ENCODE results near the gene OR10AD1. TPM values are rescaled to one million over a fixed set of nuclear protein-coding genes. Genes with fewer than 3 reads are reported as not detected.

OR10AD1 gene
- total RNA-seq, 6 experiments from 2014 or later, result not detected

DNA sequence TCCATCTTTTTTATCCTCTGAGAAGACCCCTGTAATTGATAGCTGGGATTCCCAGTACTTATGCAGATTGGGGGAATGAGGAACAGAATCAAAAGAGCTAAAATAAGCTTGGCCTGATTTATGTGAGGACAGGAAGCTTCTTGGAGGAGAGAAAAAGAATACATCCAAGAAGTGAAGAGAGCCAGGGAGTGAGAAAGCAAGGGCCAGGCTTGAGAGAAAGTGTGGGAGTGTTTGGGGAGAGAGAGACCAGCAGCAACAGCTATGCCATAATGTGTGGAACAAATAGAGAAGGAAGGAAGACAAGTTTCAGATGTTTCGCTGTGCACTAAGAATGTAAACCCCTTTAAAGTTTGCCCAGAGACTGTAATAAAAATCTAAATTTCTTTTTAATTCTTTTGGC lies 23.6 kb downstream of the OR10AD1 start:
- WGBS (ENCODE audit: insufficient coverage, low coverage, low lambda C conversion rate, missing lambda C conversion rate), result 82% methylated on average over 1 of the region's 1 CpG
- Histone ChIP-seq H3K9me3 (no peaks in the 10 kb centered on the region), H3K4me1 (peaks cover 0 to 12% (median 0%) of the 10 kb centered on the region in 4 donors), H3K4me3 (no peak overlapping the region), H3K36me3 (no peaks in the 10 kb centered on the region), H3K27ac (no peak overlapping the region), H3K27me3 (peaks cover 0 to 10% of the 10 kb centered on the region in 2 donors)
- TF ChIP-seq, protein P1, sequence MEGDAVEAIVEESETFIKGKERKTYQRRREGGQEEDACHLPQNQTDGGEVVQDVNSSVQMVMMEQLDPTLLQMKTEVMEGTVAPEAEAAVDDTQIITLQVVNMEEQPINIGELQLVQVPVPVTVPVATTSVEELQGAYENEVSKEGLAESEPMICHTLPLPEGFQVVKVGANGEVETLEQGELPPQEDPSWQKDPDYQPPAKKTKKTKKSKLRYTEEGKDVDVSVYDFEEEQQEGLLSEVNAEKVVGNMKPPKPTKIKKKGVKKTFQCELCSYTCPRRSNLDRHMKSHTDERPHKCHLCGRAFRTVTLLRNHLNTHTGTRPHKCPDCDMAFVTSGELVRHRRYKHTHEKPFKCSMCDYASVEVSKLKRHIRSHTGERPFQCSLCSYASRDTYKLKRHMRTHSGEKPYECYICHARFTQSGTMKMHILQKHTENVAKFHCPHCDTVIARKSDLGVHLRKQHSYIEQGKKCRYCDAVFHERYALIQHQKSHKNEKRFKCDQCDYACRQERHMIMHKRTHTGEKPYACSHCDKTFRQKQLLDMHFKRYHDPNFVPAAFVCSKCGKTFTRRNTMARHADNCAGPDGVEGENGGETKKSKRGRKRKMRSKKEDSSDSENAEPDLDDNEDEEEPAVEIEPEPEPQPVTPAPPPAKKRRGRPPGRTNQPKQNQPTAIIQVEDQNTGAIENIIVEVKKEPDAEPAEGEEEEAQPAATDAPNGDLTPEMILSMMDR (IDR thresholded peaks at IDR 0.05), result no peak
- TF ChIP-seq POLR2A (IDR thresholded peaks at IDR 0.05), result no peak
- DNase-seq (no peak), ATAC-seq (no peak)
- intact Hi-C loops (cut with DNase I), result no loop called here

DNA sequence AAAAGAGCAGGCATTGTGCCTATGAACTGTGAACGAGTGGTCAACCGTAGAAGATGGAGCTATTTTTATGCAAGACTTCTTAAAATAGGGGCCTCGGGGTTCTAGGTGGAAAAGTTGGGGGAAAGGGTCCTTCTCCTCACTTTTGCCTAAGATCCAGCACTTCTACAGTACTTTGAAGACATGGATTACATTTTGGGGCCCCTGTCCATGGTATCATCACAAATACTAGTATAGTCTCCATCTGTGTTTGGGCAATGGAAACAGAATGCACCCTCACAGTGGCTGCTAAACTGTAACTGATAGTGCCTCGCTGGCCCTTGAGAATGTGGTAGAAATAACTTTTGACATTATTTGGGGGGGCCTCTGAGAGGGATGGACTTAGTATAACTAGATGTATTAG lies 25.1 kb downstream of the OR10AD1 start:
- intact Hi-C loops (cut with DNase I), result no loop called here
- 27% methylated on average over 4 of the region's 4 CpGs for WGBS (ENCODE audit: insufficient coverage, low coverage, low lambda C conversion rate, missing lambda C conversion rate)

DNA sequence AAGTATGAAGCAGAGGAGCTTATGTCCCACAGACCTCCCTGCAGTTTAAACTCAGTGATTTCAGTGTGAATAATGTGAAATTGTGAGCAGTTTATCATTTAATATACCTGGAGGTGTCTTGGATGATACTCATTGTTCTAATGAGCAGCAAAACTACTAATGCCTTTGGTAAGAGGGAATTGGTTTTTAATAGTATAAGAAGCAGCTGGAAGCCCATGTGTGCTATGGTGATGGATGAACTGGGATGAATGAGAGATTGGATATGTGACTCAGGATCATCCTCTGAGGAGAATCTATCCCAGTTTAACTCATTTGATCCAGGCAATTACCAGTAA lies 26.7 kb downstream of the OR10AD1 start:
- Histone ChIP-seq H3K36me3 (no peaks in the 10 kb centered on the region), H3K9me3 (no peaks in the 10 kb centered on the region), H3K27me3 (no peaks in the 10 kb centered on the region), H3K4me3 (no peak overlapping the region), H3K4me1 (no peaks in the 10 kb centered on the region), H3K27ac (no peak overlapping the region)
- DNase-seq (no peak), ATAC-seq (no peak)
- TF ChIP-seq, protein P1 (IDR thresholded peaks at IDR 0.05), result no peak
- TF ChIP-seq POLR2A (IDR thresholded peaks at IDR 0.05), result no peak
- intact Hi-C loops (cut with DNase I), result no loop called here

More for the DNA sequence above, 25.1 kb downstream of the OR10AD1 start:
- no peaks in the 10 kb centered on the region for H3K36me3 ChIP-seq
- H3K4me3 ChIP-seq, result no peak overlapping the region
- ATAC-seq (no peak), DNase-seq (no peak)
- H3K27me3 ChIP-seq, result no peaks in the 10 kb centered on the region
- H3K27ac ChIP-seq, result no peak overlapping the region
- peaks cover 0 to 5% (median 0%) of the 10 kb centered on the region in 4 donors for H3K4me1 ChIP-seq
- no peaks in the 10 kb centered on the region for H3K9me3 ChIP-seq
- TF ChIP-seq, protein P1 (IDR thresholded peaks at IDR 0.05), result no peak
- no peak for TF ChIP-seq POLR2A (IDR thresholded peaks at IDR 0.05)

DNA sequence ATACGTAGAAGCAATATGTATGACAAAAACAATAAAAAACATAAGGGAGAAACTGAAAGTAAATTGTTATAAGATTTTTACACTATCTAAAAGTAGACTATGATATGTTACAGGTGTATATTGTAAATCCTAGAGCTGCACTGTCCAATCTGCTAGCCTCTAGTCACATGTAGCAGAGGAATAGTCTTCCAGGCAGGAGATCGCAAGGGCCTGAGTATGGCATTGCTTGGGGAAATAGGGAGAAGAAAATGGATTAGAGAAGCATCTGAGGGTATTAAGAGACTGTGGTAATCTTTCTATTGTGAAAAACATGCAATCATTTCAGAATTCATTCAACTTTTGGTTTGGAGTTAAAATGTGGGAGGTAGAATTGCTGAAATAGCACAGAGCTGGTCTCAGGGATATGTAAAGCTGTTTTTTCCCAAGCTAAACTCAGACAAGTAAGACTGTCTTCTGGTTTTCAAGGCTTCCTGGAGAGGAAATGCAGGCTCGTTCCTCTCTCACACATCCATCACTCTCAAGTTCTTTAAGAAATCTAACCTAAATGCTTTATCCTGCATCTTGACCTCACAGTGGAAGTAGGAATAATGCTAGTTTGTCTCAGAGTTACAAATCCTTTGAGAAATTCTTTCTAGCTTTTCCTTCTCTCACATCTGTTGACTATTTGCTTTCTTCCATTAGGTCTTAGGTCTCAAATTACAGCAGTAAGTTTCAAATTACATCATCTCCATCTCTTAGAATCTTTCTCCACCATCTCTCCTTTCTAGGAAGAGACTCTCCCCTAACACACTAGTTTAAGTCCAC lies 27.3 kb downstream of the OR10AD1 start:
- WGBS (ENCODE audit: insufficient coverage, low coverage, low lambda C conversion rate, missing lambda C conversion rate), result 95% methylated on average over 2 of the region's 3 CpGs
- no peaks in the 10 kb centered on the region for H3K9me3 ChIP-seq

More for the DNA sequence above, 27.3 kb downstream of the OR10AD1 start:
- Histone ChIP-seq H3K27ac (no peak overlapping the region), H3K27me3 (no peaks in the 10 kb centered on the region), H3K4me1 (no peaks in the 10 kb centered on the region), H3K36me3 (no peaks in the 10 kb centered on the region), H3K4me3 (no peak overlapping the region)
- ATAC-seq, result no peak
- intact Hi-C loops (cut with DNase I), result no loop called here
- DNase-seq, result no peak
- TF ChIP-seq, protein P1 (IDR thresholded peaks at IDR 0.05), result no peak
- no peak for TF ChIP-seq POLR2A (IDR thresholded peaks at IDR 0.05)

Data from right lobe of liver (tissue), 6 donors.